Fibroblast of skin of scalp (primary cell): Measurements from ENCODE around the gene RARRES1.
"Not testable (repeated sequence)": the region's sequence is repeated elsewhere in the genome, so short reads cannot be mapped to it uniquely, and the experiment has no call there.

Source experiments
- DNase-seq: peaks from one replicate; pipeline ENCODE4 v3.0.0-alpha.2; 2013

RARRES1 gene

GRCh38 chr3:158733656-158734055 is 1.4 kb upstream of the RARRES1 start:
- no peak for DNase-seq

- DNase-seq = no peak
These were observed 571 bp upstream of the RARRES1 start for GRCh38 chr3:158732856-158733200.

- no peak for DNase-seq
These were observed 771 bp downstream of the RARRES1 start for GRCh38 chr3:158731486-158731885.

GRCh38 chr3:158728851-158729250 is 3.4 kb downstream of the RARRES1 start:
- DNase-seq = no peak

- no peak for DNase-seq
These were observed 4.2 kb downstream of the RARRES1 start for GRCh38 chr3:158728061-158728377.

GRCh38 chr3:158727206-158728060 is 4.8 kb downstream of the RARRES1 start:
- DNase-seq = peak; percentile 72

- DNase-seq = peak; percentile 96
These were observed 6.8 kb downstream of the RARRES1 start for GRCh38 chr3:158725348-158726011.

- DNase-seq = no peak
These were observed 8.3 kb downstream of the RARRES1 start for GRCh38 chr3:158723991-158724390.

GRCh38 chr3:158722108-158722507 is 10.1 kb downstream of the RARRES1 start:
- no peak for DNase-seq

GRCh38 chr3:158718490-158719170 is 13.6 kb downstream of the RARRES1 start:
- DNase-seq = peak; percentile 87

GRCh38 chr3:158717576-158717975 is 14.7 kb downstream of the RARRES1 start:
- DNase-seq = no peak

GRCh38 chr3:158713094-158713499 is 19.2 kb downstream of the RARRES1 start:
- DNase-seq = peak; percentile 83

GRCh38 chr3:158712443-158712842 is 19.8 kb downstream of the RARRES1 start:
- no peak for DNase-seq

- peak; percentile 96 for DNase-seq
These were observed 20.4 kb downstream of the RARRES1 start for GRCh38 chr3:158711886-158712285.

- DNase-seq = no peak
These were observed 21.7 kb downstream of the RARRES1 start for GRCh38 chr3:158710601-158711000.

GRCh38 chr3:158709666-158710083 is 22.6 kb downstream of the RARRES1 start:
- DNase-seq = peak; percentile 99

GRCh38 chr3:158703566-158703965 is 28.7 kb downstream of the RARRES1 start:
- DNase-seq = no peak

GRCh38 chr3:158702815-158703481 is 29.3 kb downstream of the RARRES1 start:
- DNase-seq = peak; percentile 76

- peak; percentile 60 for DNase-seq
These were observed 30.7 kb downstream of the RARRES1 start for GRCh38 chr3:158701420-158702065.

GRCh38 chr3:158700559-158700958 is 31.7 kb downstream of the RARRES1 start:
- no peak for DNase-seq

GRCh38 chr3:158696618-158697017 is 35.6 kb downstream of the RARRES1 start:
- peak; percentile 11 for DNase-seq

- not testable (repeated sequence) for DNase-seq
These were observed 38.3 kb downstream of the RARRES1 start for GRCh38 chr3:158693866-158694456.
